ENCODE data around the gene LRP1B. TPM values are rescaled to one million over a fixed set of nuclear protein-coding genes. Genes with fewer than 3 reads are reported as not detected.
"Not testable (repeated sequence)": the region's sequence is repeated elsewhere in the genome, so short reads cannot be mapped to it uniquely, and the experiment has no call there.

LRP1B gene
- total RNA-seq, 1 experiment from 2014 or later: 1.4 TPM

DNA sequence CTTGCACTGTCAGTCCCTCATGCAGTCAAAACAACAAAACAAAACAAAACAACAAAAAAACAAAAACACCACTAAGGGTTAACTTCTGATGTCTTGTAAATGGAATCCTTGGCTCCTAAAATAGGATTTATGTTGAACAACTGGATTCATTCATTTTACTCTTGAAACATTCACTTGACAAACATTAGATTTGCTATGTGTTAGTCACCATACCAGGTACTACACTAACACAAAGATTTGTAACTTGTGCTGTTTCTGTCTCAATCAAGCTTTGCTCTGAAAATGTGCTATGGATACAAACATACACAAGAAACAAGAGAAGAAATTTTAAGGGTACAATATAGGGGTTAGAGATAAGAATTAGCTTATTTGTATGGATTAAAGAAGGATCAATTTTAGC lies 812.8 kb downstream of the LRP1B start:
- no peak for DNase-seq (ENCODE audit: low spot score)

DNA sequence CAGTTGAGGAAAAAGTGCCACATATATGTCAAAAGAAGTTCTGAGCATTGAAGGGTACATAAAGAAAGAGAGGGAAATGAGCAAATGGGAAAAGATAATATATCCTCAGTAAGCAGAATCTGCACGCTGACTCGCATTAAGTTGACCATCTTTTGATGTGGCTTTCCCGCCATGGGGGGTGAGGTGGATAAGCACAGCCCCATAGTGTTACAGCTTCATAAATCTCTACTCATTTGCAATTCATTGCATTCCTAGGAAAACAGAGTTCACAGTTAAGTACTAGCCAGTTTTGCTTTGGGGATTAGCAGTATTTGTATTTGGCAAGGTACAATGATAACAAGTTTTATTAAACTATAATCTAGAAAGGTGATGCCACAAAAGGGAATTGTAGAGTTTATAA lies 814.2 kb downstream of the LRP1B start:
- DNase-seq (ENCODE audit: low spot score): no peak

DNA sequence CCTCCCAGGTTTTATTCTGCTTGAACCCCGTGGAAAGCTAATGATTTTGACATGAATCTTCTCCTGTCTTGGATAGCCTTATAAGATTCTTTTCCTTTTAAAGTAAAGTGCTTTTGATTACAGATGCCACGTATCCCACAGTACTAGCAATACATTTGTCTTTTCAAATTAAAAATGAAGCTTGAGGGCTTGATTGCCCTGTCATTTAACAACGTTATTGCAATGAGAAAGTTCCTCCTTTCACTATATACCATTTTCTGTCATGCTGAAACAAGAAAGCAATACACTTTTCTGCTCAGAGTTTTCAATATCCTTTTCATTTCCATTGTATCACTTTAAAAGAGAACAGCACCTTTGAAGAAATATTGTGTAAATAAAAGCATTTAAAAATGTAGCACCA lies 814.7 kb downstream of the LRP1B start:
- DNase-seq (ENCODE audit: low spot score): no peak

DNA sequence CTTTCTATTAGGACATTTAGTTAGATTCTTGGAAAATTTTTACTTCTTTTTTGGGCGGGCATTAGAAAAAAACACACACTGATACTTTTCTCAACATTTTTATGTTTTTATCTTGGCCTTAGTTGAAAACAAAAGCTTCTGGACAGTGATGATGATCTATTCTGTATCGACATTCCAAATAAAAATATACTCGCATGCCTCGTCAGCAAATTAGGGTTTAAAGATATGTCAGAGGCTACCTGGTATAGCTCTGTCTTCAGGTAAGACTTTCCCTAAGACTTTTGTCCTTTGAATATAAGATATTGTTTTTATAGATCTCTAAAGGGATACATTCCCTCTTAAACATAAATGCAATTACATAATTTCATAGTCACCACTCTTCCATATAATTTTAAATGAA lies 816.8 kb downstream of the LRP1B start:
- no peak for DNase-seq (ENCODE audit: low spot score)

DNA sequence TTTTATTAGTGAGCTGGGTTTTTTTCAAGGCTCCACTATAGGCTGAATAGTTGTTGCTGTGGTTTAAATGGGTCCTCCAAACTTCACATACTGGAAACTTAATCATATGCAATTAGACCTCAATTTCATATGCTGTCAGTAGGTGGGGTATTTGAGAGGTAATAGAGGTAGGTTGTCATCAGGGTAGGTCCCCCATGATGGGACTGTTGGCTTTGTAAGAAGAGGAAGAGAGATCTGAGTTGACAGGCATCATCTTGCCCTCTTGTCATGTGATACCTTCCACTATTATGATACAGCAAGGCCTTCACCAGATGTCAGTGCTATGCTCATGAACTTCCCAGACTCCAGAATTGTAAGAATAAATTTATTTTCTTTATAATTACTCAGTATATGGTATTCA lies 819.4 kb downstream of the LRP1B start:
- no peak for DNase-seq (ENCODE audit: low spot score)

DNA sequence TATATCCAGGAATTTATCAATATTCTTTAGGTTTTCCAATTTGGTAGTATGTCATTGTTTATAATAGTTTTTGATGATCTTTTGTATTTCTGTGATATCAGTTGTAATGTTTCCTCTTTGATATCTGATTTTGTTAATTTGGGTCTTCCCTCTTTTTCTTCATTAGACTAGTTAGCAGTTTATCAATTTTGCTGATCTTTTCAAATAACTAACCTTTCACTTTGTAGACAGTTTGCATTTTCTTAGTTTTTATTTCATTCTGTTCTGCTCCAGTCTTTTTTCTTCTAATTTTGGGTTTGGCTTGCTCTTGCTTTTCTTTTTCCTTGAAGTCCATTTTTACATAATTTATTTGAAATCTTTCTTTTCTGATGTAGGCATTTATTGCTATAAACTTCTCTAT lies 824.4 kb downstream of the LRP1B start:
- no peak for DNase-seq (ENCODE audit: low spot score)

DNA sequence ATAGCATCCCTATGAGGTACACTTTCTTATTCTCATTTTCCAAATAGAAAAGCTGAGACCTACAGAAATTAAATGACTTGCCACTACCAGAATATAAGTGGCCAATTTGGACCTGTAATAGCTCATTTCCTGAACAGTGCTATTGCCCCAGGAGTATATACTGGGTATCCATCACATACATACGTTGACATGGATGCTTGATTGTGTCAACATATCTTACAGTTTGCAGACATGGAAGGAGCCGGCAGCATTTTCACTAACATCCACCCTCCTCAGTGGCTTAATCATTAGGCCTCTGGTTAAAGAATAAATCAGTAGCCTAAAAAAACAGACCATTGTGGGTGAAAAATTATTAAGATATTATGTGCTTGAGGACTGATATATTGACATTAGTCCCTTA lies 829.3 kb downstream of the LRP1B start:
- DNase-seq (ENCODE audit: low spot score): no peak

DNA sequence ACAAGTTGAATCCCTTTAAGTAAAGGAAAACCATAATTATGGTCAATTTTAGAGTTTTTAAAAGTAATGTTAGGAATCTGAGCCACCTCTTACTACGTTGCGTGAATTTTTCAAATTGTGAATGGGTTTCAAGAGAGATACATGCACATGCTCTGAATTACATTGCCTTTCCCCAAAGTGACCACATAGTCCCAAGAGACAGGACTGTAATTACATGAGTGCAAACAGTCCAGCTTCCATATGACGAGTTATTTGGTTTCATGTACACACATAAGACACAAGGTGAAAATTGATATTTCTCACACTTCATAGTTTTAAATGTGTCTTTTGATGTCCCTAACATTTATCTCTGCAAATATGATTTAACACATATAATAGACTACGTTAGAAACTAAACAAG lies 850.8 kb downstream of the LRP1B start:
- DNase-seq (ENCODE audit: low spot score): no peak

DNA sequence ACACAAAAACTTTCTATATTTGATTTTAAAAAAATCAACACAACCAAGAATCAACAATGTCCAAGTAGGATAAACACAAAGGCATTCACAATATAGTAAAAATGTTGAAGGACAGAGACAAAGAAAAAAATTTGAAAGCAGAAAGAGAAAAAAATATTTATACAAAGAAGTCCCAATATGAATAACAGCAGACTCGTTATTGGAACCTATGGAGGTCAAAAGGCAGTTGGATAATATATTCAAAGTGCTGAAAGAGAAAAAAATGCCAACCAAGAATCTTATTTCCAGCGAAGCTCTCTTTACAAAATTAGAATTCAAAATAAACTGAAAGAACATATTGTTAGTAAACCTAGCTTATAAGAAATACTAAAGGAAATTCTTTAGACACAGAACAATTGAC lies 859.5 kb downstream of the LRP1B start:
- DNase-seq (ENCODE audit: low spot score): no peak

DNA sequence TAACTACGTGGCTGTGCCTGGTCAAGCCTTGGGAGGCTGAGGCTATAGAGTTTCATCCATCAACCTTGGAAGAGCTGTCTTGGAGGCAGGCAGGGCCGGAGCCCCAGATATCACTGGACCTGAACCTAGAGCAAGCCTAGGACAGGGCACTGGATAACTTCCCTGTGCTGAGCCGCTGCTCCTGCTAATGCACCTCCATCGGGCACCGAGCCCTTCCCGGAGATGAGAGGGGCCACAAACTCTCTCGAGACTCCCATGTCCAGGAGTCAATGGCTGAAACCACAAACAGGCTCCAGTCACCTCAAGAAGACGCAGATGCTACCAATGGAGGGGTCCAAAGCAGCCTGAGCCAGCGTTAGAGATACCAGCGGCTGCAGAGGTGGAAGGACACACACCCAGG lies 866.0 kb downstream of the LRP1B start:
- DNase-seq (ENCODE audit: low spot score): no peak

DNA sequence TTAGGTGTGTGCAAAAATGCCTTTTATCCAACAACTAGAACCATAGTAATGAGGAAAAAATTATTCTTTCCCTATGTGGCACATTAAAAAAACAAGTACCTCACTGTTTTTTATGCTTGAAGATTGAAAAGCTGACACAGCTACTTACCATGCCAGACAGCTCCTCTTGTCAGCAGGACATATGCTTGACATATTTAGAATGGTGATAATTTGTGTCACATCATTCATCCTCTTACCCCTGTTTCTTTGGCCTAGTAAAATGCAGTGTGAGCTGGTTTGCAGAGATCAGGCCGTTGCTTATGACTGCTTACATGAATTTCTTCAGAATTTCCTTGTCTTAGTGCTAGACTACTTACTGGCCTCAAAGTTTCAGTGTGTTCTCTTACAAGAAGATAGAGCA lies 869.9 kb downstream of the LRP1B start:
- DNase-seq (ENCODE audit: low spot score): no peak

DNA sequence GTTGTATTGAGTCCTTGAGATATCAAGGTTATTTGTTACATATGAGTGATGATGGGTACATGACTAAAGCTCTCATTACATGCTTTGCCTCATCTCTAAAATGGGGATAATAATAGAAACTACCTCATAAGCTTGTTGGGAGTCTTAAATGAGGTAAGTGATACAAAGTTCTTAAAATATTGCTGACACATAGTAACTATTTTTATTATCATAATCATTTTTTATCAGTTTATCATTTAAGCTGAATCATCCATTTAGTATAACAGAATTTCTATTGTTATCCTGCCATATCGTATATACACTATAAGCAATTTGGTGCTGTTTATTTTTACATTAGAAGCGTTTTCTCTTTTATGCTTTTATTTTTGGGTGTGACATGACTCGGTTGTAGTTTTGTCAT lies 871.1 kb downstream of the LRP1B start:
- DNase-seq (ENCODE audit: low spot score): no peak

DNA sequence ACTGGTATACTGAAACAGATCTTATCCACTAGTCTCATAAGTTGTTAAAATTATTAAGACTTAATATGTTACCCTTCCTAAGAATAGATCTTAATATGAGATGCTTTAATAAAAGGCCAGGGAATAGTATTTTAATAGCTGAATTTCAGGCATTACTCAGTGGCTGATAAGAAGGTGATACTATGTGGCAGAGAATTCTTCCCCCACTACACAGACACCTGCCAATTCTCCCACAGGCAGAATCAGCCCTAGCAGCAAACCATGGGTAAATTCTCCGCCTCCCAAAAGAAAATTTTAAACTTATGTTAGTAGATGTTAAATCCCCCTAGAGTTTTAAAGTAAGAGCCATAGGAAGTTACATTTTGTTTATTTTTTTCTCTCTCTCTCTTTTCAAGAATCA lies 888.8 kb downstream of the LRP1B start:
- DNase-seq (ENCODE audit: low spot score): no peak

DNA sequence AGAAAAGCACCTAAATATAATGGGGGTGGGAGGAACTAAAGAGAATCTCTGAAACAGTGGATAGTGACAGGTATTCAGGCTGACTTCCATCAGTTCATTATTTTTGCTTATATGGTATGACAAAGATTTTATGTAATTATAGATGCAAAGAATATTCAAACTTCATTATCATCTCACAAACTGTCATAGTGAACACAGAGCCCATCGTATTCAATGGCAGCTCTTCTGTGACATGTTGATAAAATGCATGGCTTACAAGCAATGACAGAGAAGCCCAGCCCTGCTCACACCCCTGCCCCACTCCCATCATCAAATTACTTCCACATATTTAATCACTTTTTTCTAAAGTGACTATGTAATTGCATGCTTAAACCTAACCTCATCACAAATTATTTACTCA lies 904.3 kb downstream of the LRP1B start:
- no peak for DNase-seq (ENCODE audit: low spot score)

DNA sequence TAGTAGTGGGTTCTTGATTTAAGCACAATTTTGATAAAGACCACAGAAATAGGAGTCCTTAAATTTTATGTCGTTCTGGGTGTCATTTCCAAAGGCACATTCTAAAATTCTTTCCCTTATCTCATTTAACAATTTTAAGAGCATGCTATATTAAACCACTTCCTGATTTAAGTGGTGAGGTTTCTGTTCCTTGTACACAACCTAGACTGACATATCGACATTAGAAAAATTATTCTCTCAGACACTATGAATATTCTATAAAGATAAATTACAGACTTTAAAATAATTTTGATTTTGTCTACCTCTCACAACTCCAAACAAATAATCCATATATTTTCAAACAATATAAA lies 923.8 kb downstream of the LRP1B start:
- no peak for DNase-seq (ENCODE audit: low spot score)

DNA sequence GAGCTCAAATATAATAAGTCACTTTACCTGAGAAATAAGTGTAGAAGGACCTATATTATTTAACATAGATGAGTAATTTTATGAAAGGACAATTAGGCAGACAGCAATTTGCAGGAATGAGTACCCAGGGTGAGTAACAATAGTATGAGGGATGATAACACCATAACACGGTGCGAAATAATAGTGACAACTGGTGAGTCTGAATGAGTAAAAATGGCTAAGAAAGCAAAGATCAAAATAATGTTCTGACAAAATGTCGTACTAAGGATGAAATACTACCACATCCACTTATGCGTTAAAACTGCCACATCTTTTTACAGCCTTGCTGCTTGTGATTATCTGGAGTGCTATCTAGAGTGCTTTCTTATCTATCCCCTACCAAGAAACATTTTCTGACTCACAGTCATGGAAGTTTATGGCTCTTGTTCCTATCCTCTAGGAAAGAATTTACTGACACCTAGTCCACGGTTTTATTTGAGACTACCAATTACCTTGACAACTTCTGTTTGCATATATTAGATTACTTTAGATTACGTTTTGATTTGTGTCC lies 929.7 kb downstream of the LRP1B start:
- DNase-seq (ENCODE audit: low spot score): no peak

DNA sequence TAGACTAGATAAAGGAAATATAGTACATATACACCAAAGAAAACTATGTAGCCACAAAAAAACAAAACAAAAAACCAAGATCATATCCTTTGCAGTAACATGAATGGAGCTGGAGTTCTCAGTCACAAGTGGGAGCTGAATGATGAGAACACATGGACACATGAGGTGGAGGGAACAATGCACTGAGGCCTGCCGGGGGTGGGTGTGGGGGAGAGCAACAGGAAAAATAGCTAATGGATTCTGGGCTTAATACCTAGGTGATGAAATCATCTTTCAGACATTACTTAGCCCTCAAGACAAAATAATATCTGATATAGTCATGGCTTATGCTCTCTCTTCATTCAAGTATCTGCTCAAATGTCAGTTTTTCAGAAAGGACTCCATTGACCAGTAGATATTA lies 930.6 kb downstream of the LRP1B start:
- no peak for DNase-seq (ENCODE audit: low spot score)

DNA sequence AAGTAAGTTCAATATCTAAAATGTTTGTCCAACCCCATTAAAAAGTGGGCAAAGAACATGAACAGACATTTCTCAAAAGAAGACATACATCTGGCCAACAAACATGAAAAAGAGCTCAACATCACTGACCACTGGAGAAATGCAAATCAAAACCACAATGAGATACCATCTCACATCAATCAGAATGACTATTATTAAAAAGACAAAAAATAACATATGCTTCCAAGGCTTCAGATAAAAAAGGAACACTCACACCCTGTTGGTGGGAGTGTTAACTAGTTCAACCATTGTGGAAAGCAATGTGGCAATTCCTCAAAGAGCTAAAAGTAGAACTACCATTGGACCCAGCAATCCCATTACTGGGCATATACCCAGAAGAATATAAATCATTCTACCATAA lies 931.1 kb downstream of the LRP1B start:
- DNase-seq (ENCODE audit: low spot score): no peak

DNA sequence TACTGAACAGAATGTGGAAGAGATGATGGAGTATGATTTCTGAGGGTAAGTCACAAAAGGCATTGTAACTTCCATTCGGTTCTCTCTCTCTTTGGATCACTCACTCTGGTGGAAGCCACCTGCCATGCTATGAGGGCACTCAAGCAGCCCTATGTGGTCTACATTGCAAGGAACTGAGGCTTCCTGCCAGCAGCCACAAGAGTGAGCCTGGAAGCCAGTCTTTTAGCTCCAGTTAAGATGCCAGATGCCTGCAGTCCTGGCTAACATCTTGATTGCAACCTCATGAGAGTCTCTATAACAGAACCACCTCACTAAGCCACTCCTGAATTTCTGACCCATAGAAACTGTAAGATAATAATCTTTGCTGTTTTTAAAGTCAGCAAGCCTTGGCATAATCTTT lies 935.7 kb downstream of the LRP1B start:
- DNase-seq (ENCODE audit: low spot score): no peak

DNA sequence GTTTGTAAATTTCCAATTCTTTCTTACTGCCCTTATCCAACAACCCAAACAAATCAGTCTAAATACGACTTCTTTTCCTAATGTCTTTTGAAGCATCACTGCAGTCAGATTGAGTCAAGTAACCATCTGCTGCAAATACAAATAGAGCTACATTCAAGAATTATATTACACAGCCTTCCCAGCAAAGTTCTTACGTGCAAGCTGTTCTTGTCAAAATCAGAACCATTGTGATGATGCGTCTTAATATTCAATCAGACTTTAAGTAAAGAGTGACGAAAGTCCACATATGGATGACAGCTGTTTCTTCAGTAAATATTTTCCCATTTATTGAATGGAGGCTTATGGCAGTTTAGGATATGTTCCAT lies 943.8 kb downstream of the LRP1B start:
- DNase-seq (ENCODE audit: low spot score): no peak

DNA sequence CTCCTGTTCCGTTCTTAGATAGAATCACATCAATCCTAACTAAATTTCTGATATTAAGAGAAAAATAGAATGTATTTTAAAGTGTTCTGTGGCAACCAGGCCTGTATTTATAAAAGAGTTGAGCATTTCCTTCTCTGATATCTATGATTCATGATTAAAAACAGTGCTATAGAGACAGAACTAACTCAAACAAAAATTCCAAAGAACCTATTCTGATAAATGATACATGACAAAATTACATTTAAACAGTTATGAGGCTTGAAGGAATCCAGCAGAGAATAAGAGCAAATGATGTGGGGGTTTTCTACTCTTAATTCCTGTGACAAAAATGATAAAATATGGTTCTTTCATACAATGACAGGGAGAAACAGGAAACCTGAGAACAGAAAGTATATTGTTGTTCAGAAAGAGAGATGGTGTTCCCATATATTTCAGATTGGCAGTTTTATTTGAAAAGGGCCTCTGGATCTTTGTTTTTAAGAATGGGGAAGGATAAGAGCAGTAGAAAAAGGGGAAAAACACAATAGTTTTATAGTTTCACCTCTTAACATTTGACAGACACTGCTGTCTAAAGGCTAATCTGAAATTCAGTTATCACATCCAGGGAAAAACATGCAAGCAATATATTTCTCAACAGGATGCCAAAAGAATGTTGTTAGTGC lies 944.3 kb downstream of the LRP1B start:
- no peak for DNase-seq (ENCODE audit: low spot score)

DNA sequence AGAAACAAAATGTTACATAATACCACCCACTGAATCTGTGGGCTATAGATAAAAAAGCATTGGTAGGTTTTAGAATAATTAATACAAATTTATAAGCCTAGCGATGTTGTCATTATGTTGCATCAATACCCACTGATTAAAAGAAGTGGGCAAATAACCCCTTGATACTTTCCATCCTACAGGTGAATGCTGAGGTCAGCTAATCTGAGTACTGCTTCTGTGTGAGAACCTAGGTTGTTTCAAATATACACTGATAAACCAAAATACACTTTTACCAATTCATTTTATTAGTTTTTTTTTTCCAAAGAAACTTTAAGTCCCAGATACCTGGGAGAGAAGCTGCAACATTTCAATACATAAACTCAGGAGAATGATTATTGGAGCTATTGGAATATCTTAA lies 948.6 kb downstream of the LRP1B start:
- DNase-seq (ENCODE audit: low spot score): no peak

DNA sequence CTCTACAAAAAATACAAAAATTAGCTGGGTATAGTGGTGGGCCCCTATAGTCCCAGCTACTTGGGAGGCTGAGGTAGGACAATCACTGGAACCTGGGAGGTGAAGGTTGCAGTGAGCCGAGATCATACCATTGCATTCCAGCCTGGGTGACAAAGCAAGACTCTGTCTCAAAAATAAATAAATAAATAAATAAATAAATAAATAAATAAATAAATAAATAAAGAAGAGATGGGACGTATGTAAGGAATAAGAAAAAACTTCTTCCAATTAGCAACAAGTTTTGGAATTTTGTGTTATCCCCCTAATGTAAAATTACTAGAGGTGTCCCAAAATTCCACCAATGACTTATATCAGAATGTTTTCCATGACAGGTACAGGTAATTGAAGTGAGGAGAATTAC lies 961.7 kb downstream of the LRP1B start:
- DNase-seq (ENCODE audit: low spot score): not testable (repeated sequence)

DNA sequence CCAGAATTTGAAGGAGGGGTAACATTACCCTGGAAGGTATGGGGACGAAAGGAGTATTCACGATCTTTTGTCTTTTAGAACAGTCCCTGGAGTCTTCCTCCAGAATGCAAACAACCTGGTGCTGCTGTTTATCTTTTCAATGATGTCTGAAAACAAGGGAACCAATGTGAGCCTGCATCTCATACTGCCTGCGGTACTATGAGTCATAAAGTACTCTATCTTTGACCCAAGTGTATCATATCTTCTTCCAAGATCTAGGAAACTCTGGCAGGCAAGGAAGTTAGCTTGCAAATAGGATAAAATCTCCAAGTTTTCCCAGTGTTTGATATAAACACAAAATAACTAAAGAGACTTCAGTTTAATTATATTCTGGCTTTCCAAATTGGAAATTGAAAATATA lies 968.5 kb downstream of the LRP1B start:
- no peak for DNase-seq (ENCODE audit: low spot score)

Data from H4 (cell line).